ENCODE data around the gene AHCYL2.

GRCh38 chr7:129292861-129293260 is 68.0 kb downstream of the AHCYL2 start:
- no peak for TF ChIP-seq CTCF (conservative IDR thresholded peaks at IDR 0.05; ENCODE audit: low read length)
- no peak for TF ChIP-seq EZH2phosphoT487 (IDR thresholded peaks at IDR 0.05; ENCODE audit: borderline replicate concordance)

Data from Loucy (cell line).